H1 (cell line): ENCODE data around the gene CD46. TPM values are rescaled to one million over a fixed set of nuclear protein-coding genes. Genes with fewer than 3 reads are reported as not detected.
A peak's percentile ranks its signal among the peaks of the same experiment; 100 is the strongest.

Experiments
- CTCF ChIA-PET: fragments of 300-600 bp; sonication (Branson Sonifier 250); formaldehyde crosslinking; loops from one replicate; lab custom pipeline; 2021; ENCODE audit not compliant: partially characterized antibody; lab: Charles Lee
- POLR2A ChIA-PET: fragments of 300-600 bp; sonication (Branson Sonifier 250); formaldehyde crosslinking; loops from one replicate; lab custom pipeline; 2021; ENCODE audit warnings: inconsistent platforms; ENCODE audit not compliant: partially characterized antibody; lab: Charles Lee
- DNase-seq, 2 experiments: peaks; one replicate each; pipeline versions ENCODE4 v3.0.0 to v3.0.0-alpha.2; 2010 to 2022; ENCODE audit warnings: low spot score in 2 of 2, low read depth in 1 of 2, mixed read lengths in 1 of 2
- FAIRE-seq: peaks from 2 replicates; lab custom pipeline; 2011; peaks lifted over from hg19 to GRCh38; lab: Jason Lieb, UNC
- H2AFZ ChIP-seq: 2 replicates; pipeline ENCODE4 v1.8.1; 2012; ENCODE audit warnings: low read length, inconsistent platforms
- H2AK5ac ChIP-seq: 2 replicates; pipeline ENCODE4 v1.6.1; 2013; ENCODE audit warnings: low read depth, low read length
- H2BK120ac ChIP-seq: replicated peaks from 2 replicates; pipeline ENCODE3; 2013; ENCODE audit warnings: low read depth, low read length, inconsistent platforms
- H2BK12ac ChIP-seq: 2 replicates; pipeline ENCODE4 v1.6.1; 2013; ENCODE audit warnings: low read depth, low read length
- H2BK15ac ChIP-seq: 2 replicates; pipeline ENCODE4 v1.6.1; 2013; ENCODE audit warnings: low read length
- H2BK20ac ChIP-seq: 2 replicates; pipeline ENCODE4 v1.6.1; 2013; ENCODE audit warnings: low read length
- H2BK5ac ChIP-seq: 2 replicates; pipeline ENCODE4 v1.6.1; 2013; ENCODE audit warnings: low read depth, low read length
- H3K14ac ChIP-seq: 2 replicates; pipeline ENCODE4 v1.6.1; 2013; ENCODE audit warnings: inconsistent platforms; ENCODE audit not compliant: insufficient read length
- H3K18ac ChIP-seq: 2 replicates; pipeline ENCODE4 v1.6.1; 2013; ENCODE audit warnings: low read length; ENCODE audit errors: extremely low read depth
- H3K23ac ChIP-seq: 2 replicates; pipeline ENCODE4 v1.6.1; 2013; ENCODE audit warnings: inconsistent platforms; ENCODE audit not compliant: insufficient read length
- H3K23me2 ChIP-seq: 2 replicates; pipeline ENCODE4 v1.6.1; 2013; ENCODE audit warnings: low read depth, low read length
- H3K27ac ChIP-seq: 2 replicates; pipeline ENCODE4 v1.6.1; 2011; ENCODE audit warnings: low read depth, low read length, inconsistent platforms
- H3K27me3 ChIP-seq, 4 experiments: replicated peaks in 1 of 4; 1 replicate in 1 of 4; 2 replicates in 3 of 4; pipeline versions ENCODE4 v1.6.1 to v1.8.1; 2011 to 2013; ENCODE audit warnings: low read length in 3 of 4, mild to moderate bottlenecking in 3 of 4, inconsistent platforms in 2 of 4, mixed read lengths in 2 of 4, moderate library complexity in 1 of 4; ENCODE audit not compliant: control insufficient read depth in 3 of 4, insufficient read depth in 3 of 4; ENCODE audit errors: extremely low read depth in 1 of 4
- H3K36me3 ChIP-seq, 4 experiments: 2 replicates each; pipeline versions ENCODE4 v1.6.1 to v1.8.1; 2011 to 2013; ENCODE audit warnings: mild to moderate bottlenecking in 4 of 4, low read length in 3 of 4, moderate library complexity in 2 of 4, control low read depth in 1 of 4, inconsistent platforms in 1 of 4; ENCODE audit not compliant: insufficient read depth in 4 of 4, control insufficient read depth in 2 of 4
- H3K4ac ChIP-seq: replicated peaks from 2 replicates; pipeline ENCODE3; 2013; ENCODE audit warnings: low read length, low read depth, mixed read lengths, inconsistent platforms; ENCODE audit not compliant: insufficient read length
- H3K4me1 ChIP-seq, 4 experiments: replicated peaks in 1 of 4; 1 replicate in 1 of 4; 2 replicates in 3 of 4; pipeline versions ENCODE4 v1.6.1 to v1.8.1; 2011 to 2013; ENCODE audit warnings: low read length in 3 of 4, inconsistent platforms in 2 of 4, mixed read lengths in 1 of 4; ENCODE audit not compliant: insufficient read depth in 4 of 4, control insufficient read depth in 3 of 4
- H3K4me2 ChIP-seq, 2 experiments: 2 replicates each; pipeline versions ENCODE4 v1.6.1 to v1.8.1; 2011 to 2013; ENCODE audit warnings: low read depth in 2 of 2, low read length in 2 of 2, control low read depth in 1 of 2, inconsistent platforms in 1 of 2, mild to moderate bottlenecking in 1 of 2; ENCODE audit not compliant: insufficient read depth in 1 of 2
- H3K4me3 ChIP-seq, 4 experiments: fragments of 200-600, 300-600 bp in 1 of 4; sonication (generic), shearing (Covaris generic), sonication (Bioruptor Twin) in 1 of 4; 2 replicates each; pipeline versions ENCODE4 v1.5.1 to v1.8.1; 2011 to 2016; ENCODE audit warnings: low read length in 4 of 4, low read depth in 3 of 4, control low read depth in 2 of 4, inconsistent platforms in 2 of 4, mild to moderate bottlenecking in 2 of 4, mixed read lengths in 1 of 4, moderate library complexity in 1 of 4; ENCODE audit not compliant: insufficient read depth in 2 of 4; ENCODE audit errors: extremely low read depth in 1 of 4
- H3K56ac ChIP-seq: replicated peaks from 2 replicates; pipeline ENCODE3; 2013; ENCODE audit warnings: low read depth, mild to moderate bottlenecking, mixed read lengths, low read length, inconsistent platforms; ENCODE audit not compliant: insufficient read length
- H3K79me1 ChIP-seq: 2 replicates; pipeline ENCODE4 v1.6.1; 2013; ENCODE audit warnings: low read depth, low read length, control low read depth
- H3K79me2 ChIP-seq, 2 experiments: 2 replicates each; pipeline versions ENCODE4 v1.6.1 to v1.8.1; 2012 to 2013; ENCODE audit warnings: low read length in 2 of 2, mild to moderate bottlenecking in 2 of 2, inconsistent platforms in 1 of 2; ENCODE audit not compliant: insufficient read depth in 2 of 2, control insufficient read depth in 1 of 2
- H3K9ac ChIP-seq, 4 experiments: replicated peaks in 1 of 4; 1 replicate in 1 of 4; 2 replicates in 3 of 4; pipeline versions ENCODE4 v1.6.1 to v1.8.1; 2011 to 2013; ENCODE audit warnings: low read depth in 3 of 4, low read length in 3 of 4, control low read depth in 2 of 4, mild to moderate bottlenecking in 2 of 4, moderate library complexity in 2 of 4, inconsistent platforms in 1 of 4; ENCODE audit errors: extremely low read depth in 1 of 4
- H3K9me3 ChIP-seq, 2 experiments: 2 replicates each; pipeline versions ENCODE4 v1.6.1 to v1.8.1; 2012 to 2013; ENCODE audit warnings: mild to moderate bottlenecking in 2 of 2, moderate library complexity in 2 of 2, control low read depth in 1 of 2, inconsistent platforms in 1 of 2, low read depth in 1 of 2, low read length in 1 of 2, mixed read lengths in 1 of 2; ENCODE audit not compliant: insufficient read depth in 2 of 2
- H4K20me1 ChIP-seq, 2 experiments: replicated peaks in 1 of 2; 2 replicates each; pipeline versions ENCODE3 to v1.8.1; 2011 to 2013; ENCODE audit warnings: inconsistent platforms in 2 of 2, low read length in 2 of 2, mild to moderate bottlenecking in 1 of 2; ENCODE audit not compliant: insufficient read depth in 2 of 2, control insufficient read depth in 1 of 2
- H4K5ac ChIP-seq: 2 replicates; pipeline ENCODE4 v1.6.1; 2013; ENCODE audit warnings: low read length, low read depth, mixed read lengths, inconsistent platforms; ENCODE audit not compliant: insufficient read length
- H4K8ac ChIP-seq: 2 replicates; pipeline ENCODE4 v1.8.0; 2013; ENCODE audit warnings: mild to moderate bottlenecking, moderate library complexity, low read length, inconsistent platforms; ENCODE audit not compliant: insufficient read depth; ENCODE audit errors: extremely low read depth
- H4K91ac ChIP-seq: replicated peaks from 2 replicates; pipeline ENCODE3; 2013; ENCODE audit warnings: low read length, mixed read lengths, inconsistent platforms; ENCODE audit not compliant: insufficient read length
- CHD2 ChIP-seq: IDR thresholded peaks from 2 replicates; pipeline ENCODE4 v1.6.1; 2012; ENCODE audit warnings: low read length, improper control_type of control experiment
- EGR1 ChIP-seq: IDR thresholded peaks from 2 replicates; pipeline ENCODE4 v1.6.1; 2011; ENCODE audit warnings: low read depth, low read length, borderline replicate concordance
- HDAC2 ChIP-seq, 2 experiments: fragments of 300-600 bp in 1 of 2; sonication (generic) in 1 of 2; IDR thresholded peaks; 2 replicates each; pipeline ENCODE4 v1.6.1; 2011 to 2012; ENCODE audit warnings: low read depth in 2 of 2, low read length in 2 of 2, mild to moderate bottlenecking in 2 of 2, moderate library complexity in 2 of 2, borderline replicate concordance in 1 of 2, inconsistent platforms in 1 of 2
- JUND ChIP-seq: IDR thresholded peaks from 2 replicates; pipeline ENCODE4 v1.6.1; 2011; ENCODE audit warnings: mild to moderate bottlenecking, improper control_type of control experiment, low read length
- NANOG ChIP-seq: IDR thresholded peaks from 2 replicates; pipeline ENCODE4 v1.6.1; 2011; ENCODE audit warnings: low read length, low read depth, mild to moderate bottlenecking, inconsistent platforms; ENCODE audit not compliant: insufficient read depth, poor library complexity, severe bottlenecking
- RAD21 ChIP-seq, 2 experiments: IDR thresholded peaks in 1 of 2; conservative IDR thresholded peaks in 1 of 2; 2 replicates each; pipeline ENCODE4 v1.6.1; 2011; ENCODE audit warnings: low read depth in 2 of 2, low read length in 2 of 2, improper control_type of control experiment in 1 of 2, inconsistent platforms in 1 of 2, mild to moderate bottlenecking in 1 of 2, moderate library complexity in 1 of 2
- SP1 ChIP-seq: IDR thresholded peaks from 2 replicates; pipeline ENCODE4 v1.6.1; 2011; ENCODE audit warnings: low read depth, low read length
- SP2 ChIP-seq: IDR thresholded peaks from 2 replicates; pipeline ENCODE4 v1.6.1; 2012; ENCODE audit warnings: mild to moderate bottlenecking, low read length, inconsistent platforms
- WGBS, 2 experiments: shearing (Covaris generic) in 1 of 2; methylation state at CpG; one replicate each; pipeline versions ENCODE4 v1.1.6 to v1.1.7; 2013 to 2015; ENCODE audit warnings: low lambda C conversion rate in 2 of 2, mixed read lengths in 2 of 2, inconsistent platforms in 1 of 2, low coverage in 1 of 2, missing lambda C conversion rate in 1 of 2; ENCODE audit not compliant: insufficient replicate concordance in 2 of 2, insufficient coverage in 1 of 2, insufficient read length in 1 of 2; ENCODE audit errors: extremely low coverage in 1 of 2, missing lambda C conversion rate in 1 of 2; 5-methylcytosine and 5-hydroxymethylcytosine counted together
- polyA plus RNA-seq, 7 experiments: library from polyadenylated mRNA; depleted of rRNA in 3 of 7; stranded (reverse) in 5 of 7; unstranded in 2 of 7; fragments of >200 nt in 5 of 7; fragments of 200-250 nt in 2 of 7; gene quantifications; 1 replicate in 5 of 7; 2 replicates in 1 of 7; 4 replicates in 1 of 7; pipeline versions ENCODE4 v1.2.1 to v1.2.3, GENCODE V29; 2011 to 2013; ENCODE audit warnings: missing spikeins in 2 of 7, mixed read lengths in 2 of 7
- total RNA-seq: library from RNA; stranded (reverse); fragmentation: NEBNext Ultra II Directional; extraction: Animal tissue kit (Norgen Biotek cat#: 25700); gene quantifications from 2 replicates; pipeline ENCODE4 v1.2.1, GENCODE V29; 2021
- TF ChIP-seq, protein P1 (sequence below): IDR thresholded peaks from 2 replicates; pipeline ENCODE4 v1.6.1; 2012; ENCODE audit warnings: inconsistent platforms

CD46 gene
- total and polyA plus RNA-seq, 2 of the 8 experiments (the other 6 are each of a cell fraction or from before 2014, with no cell fraction given) = 60.9 to 113 TPM

DNA sequence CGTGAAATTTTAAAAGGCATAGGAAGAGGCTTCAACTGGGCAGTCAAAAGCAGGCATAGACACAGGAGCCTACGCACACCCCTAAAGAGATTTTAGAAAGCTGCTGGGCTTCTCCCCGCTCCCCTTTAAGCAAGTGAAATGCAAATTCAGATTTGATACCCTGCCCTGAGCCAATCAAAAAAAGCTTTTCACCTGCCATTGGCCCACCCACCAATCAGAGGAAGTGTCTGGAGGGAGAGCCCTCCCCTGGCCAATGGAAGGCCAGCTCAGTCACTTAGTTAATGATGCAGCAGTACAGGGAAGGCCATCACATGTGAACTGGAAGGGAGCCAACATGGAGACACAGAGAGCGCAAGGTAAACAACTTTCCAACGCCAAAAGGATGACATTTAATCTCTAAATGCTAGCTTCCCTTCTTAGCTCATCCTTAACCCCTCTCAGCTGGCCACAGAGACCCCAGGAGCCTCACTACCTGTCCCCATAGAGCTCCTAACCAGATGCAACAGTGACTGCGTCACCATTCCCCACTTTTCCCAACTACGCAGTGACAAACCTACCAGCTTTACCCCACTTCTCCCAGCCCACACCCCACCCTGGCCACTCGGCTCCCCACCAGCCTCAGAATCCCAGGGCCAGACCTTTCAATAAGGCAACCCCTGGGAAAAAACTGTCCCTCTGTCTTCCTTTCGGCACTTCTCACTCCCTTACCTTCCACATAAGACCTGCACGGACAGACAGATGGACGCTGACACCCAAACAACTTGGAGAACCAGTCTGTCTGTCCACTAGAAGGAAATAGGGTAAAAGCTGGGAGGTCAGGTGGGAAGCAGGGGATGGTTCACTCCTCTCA is 71.0 kb downstream of the CD46 start:
- no peak overlapping the region for H2AK5ac ChIP-seq
- H2BK12ac ChIP-seq = no peak overlapping the region
- H3K36me3 ChIP-seq = no peaks in the 10 kb centered on the region
- TF ChIP-seq, protein P1, sequence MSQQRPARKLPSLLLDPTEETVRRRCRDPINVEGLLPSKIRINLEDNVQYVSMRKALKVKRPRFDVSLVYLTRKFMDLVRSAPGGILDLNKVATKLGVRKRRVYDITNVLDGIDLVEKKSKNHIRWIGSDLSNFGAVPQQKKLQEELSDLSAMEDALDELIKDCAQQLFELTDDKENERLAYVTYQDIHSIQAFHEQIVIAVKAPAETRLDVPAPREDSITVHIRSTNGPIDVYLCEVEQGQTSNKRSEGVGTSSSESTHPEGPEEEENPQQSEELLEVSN = no peak
- TF ChIP-seq EGR1 (no peak), RAD21 (IDR thresholded peaks at IDR 0.05 in 1 of 2, conservative IDR thresholded peaks at IDR 0.05 in 1 of 2; ENCODE audit: low read depth in 2 of 2, low read length in 2 of 2) (no peak), SP1 (peak; percentile 90), NANOG (no peak), SP2 (0 out of 2 replicates have a peak, but pooled peaks have one; percentile 27), JUND (no peak), HDAC2 (IDR thresholded peaks at IDR 0.05; ENCODE audit: borderline replicate concordance in 1 of 2, low read depth in 2 of 2, low read length in 2 of 2) (no peak), CHD2 (0 out of 2 replicates have a peak, but pooled peaks have one; percentile 45)
- no peaks in the 10 kb centered on the region for H3K79me2 ChIP-seq
- no peaks in the 10 kb centered on the region; the same call in 1 of the 2 replicates for H3K79me1 ChIP-seq
- no peaks in the 10 kb centered on the region for H3K9me3 ChIP-seq
- no peak overlapping the region for H3K27ac ChIP-seq
- H3K4me3 ChIP-seq = no peak overlapping the region
- no peak overlapping the region for H4K5ac ChIP-seq
- H4K20me1 ChIP-seq = no peaks in the 10 kb centered on the region
- POLR2A ChIA-PET = interaction anchor here (0.7 to 1.4 kb wide), 4 partner anchors 20 to 140 kb away, joined by 3 to 4 read pairs (median 3); no protein-coding TSS in a partner anchor
- CTCF ChIA-PET = interaction anchor here (0.7 to 6.4 kb wide), 17 partner anchors 10 to 997 kb away, joined by 3 to 54 read pairs (median 6); no protein-coding TSS in a partner anchor
- H3K18ac ChIP-seq = no peak overlapping the region
- no peak for FAIRE-seq
- no peaks in the 10 kb centered on the region for H3K27me3 ChIP-seq
- no peak overlapping the region for H2BK15ac ChIP-seq
- H2AFZ ChIP-seq = no peak overlapping the region
- no peak overlapping the region for H3K4ac ChIP-seq
- no peak overlapping the region for H3K4me2 ChIP-seq
- H3K23me2 ChIP-seq = no peaks in the 10 kb centered on the region
- no peak for DNase-seq
- no peak overlapping the region for H4K91ac ChIP-seq
- H3K23ac ChIP-seq = no peak overlapping the region
- H2BK20ac ChIP-seq = no peak overlapping the region
- H3K9ac ChIP-seq = no peak overlapping the region
- H3K4me1 ChIP-seq = peaks cover 0 to 3% (median 0%) of the 10 kb centered on the region in 4 experiments; a peak in 2 of 7 replicates
- no peak overlapping the region for H3K56ac ChIP-seq
- no peak overlapping the region; the same call in 1 of the 2 replicates for H4K8ac ChIP-seq
- WGBS, 2 experiments = 85% methylated on average over 11 of the region's 11 CpGs; no CpG with 5 or more reads in 1 of the 2 experiments
- H2BK5ac ChIP-seq = no peak overlapping the region
- H2BK120ac ChIP-seq = no peak overlapping the region
- H3K14ac ChIP-seq = no peak overlapping the region
